H9 (cell line): ENCODE measurements around the gene LENG9. TPM values are rescaled to one million over a fixed set of nuclear protein-coding genes. Genes with fewer than 3 reads are reported as not detected.

Experiments used
- DNase-seq: peaks from one replicate; pipeline ENCODE4 v3.0.0-alpha.2; 2017
- H2AFZ ChIP-seq: one replicate; pipeline ENCODE4 v1.6.1; 2013; ENCODE audit warnings: mild to moderate bottlenecking, low read length, control low read depth, moderate library complexity
- H2AK5ac ChIP-seq: 2 replicates; pipeline ENCODE4 v1.6.1; 2013; ENCODE audit warnings: low read length, control low read depth, mixed read lengths; ENCODE audit not compliant: insufficient read length
- H2BK120ac ChIP-seq: one replicate; pipeline ENCODE4 v1.6.1; 2013; ENCODE audit warnings: low read depth, mild to moderate bottlenecking, low read length, control low read depth, inconsistent platforms; ENCODE audit not compliant: poor library complexity, severe bottlenecking
- H2BK12ac ChIP-seq: 2 replicates; pipeline ENCODE4 v1.6.1; 2013; ENCODE audit warnings: low read length, control low read depth, mixed read lengths, low read depth; ENCODE audit not compliant: insufficient read length
- H2BK15ac ChIP-seq: 2 replicates; pipeline ENCODE4 v1.6.1; 2013; ENCODE audit warnings: low read depth, low read length, control low read depth
- H2BK20ac ChIP-seq: one replicate; pipeline ENCODE4 v1.6.1; 2013; ENCODE audit warnings: low read depth, mild to moderate bottlenecking, low read length, control low read depth, inconsistent platforms; ENCODE audit not compliant: poor library complexity, severe bottlenecking
- H2BK5ac ChIP-seq: 2 replicates; pipeline ENCODE4 v1.6.1; 2013; ENCODE audit warnings: low read length, control low read depth, mixed read lengths; ENCODE audit not compliant: insufficient read length
- H3K14ac ChIP-seq: 2 replicates; pipeline ENCODE4 v1.6.1; 2013; ENCODE audit warnings: low read length, control low read depth; ENCODE audit not compliant: insufficient read depth
- H3K18ac ChIP-seq: 2 replicates; pipeline ENCODE4 v1.6.1; 2013; ENCODE audit warnings: low read depth, mild to moderate bottlenecking, mixed read lengths, low read length, control low read depth; ENCODE audit not compliant: insufficient read length
- H3K23ac ChIP-seq: 2 replicates; pipeline ENCODE4 v1.6.1; 2013; ENCODE audit warnings: low read length, control low read depth, mixed read lengths, low read depth; ENCODE audit not compliant: insufficient read length
- H3K23me2 ChIP-seq: 2 replicates; pipeline ENCODE4 v1.6.1; 2013; ENCODE audit warnings: low read depth, mild to moderate bottlenecking, mixed read lengths, low read length, control low read depth; ENCODE audit not compliant: insufficient read length, poor library complexity, severe bottlenecking
- H3K27ac ChIP-seq: 2 replicates; pipeline ENCODE4 v1.5.1; 2013; ENCODE audit warnings: low read length, control low read depth, mixed read lengths, low read depth; ENCODE audit not compliant: insufficient read length
- H3K27me3 ChIP-seq: 2 replicates; pipeline ENCODE4 v1.6.1; 2013; ENCODE audit warnings: low read length, control low read depth, inconsistent platforms; ENCODE audit not compliant: insufficient read depth
- H3K4ac ChIP-seq: 2 replicates; pipeline ENCODE4 v1.6.1; 2013; ENCODE audit warnings: low read depth, mild to moderate bottlenecking, control low read depth, inconsistent platforms, low read length, moderate library complexity
- H3K4me1 ChIP-seq: 2 replicates; pipeline ENCODE4 v1.6.1; 2013; ENCODE audit warnings: low read length, control low read depth, inconsistent platforms; ENCODE audit not compliant: insufficient read depth
- H3K4me2 ChIP-seq: 2 replicates; pipeline ENCODE4 v1.6.1; 2013; ENCODE audit warnings: low read length, control low read depth, mixed read lengths; ENCODE audit not compliant: insufficient read length, insufficient read depth
- H3K56ac ChIP-seq: 2 replicates; pipeline ENCODE4 v1.6.1; 2013; ENCODE audit warnings: low read depth, mild to moderate bottlenecking, mixed read lengths, low read length, control low read depth; ENCODE audit not compliant: insufficient read length
- H3K79me1 ChIP-seq: 2 replicates; pipeline ENCODE4 v1.6.1; 2013; ENCODE audit warnings: low read depth, mild to moderate bottlenecking, moderate library complexity, low read length, control low read depth, inconsistent platforms; ENCODE audit not compliant: insufficient read depth, poor library complexity, severe bottlenecking
- H3K79me2 ChIP-seq: 2 replicates; pipeline ENCODE4 v1.6.1; 2013; ENCODE audit warnings: low read length, control low read depth, inconsistent platforms; ENCODE audit not compliant: insufficient read depth
- H3K9ac ChIP-seq: 2 replicates; pipeline ENCODE4 v1.6.1; 2013; ENCODE audit warnings: low read length, control low read depth, mixed read lengths; ENCODE audit not compliant: insufficient read length; ENCODE audit errors: extremely low read depth
- H3K9me3 ChIP-seq: one replicate; pipeline ENCODE4 v1.6.1; 2013; ENCODE audit warnings: low read depth, low read length, inconsistent platforms; ENCODE audit not compliant: control insufficient read depth
- H3T11ph ChIP-seq: one replicate; pipeline ENCODE4 v1.6.1; 2013; ENCODE audit warnings: mild to moderate bottlenecking, low read length, control low read depth, inconsistent platforms
- H4K20me1 ChIP-seq: one replicate; pipeline ENCODE4 v1.6.1; 2013; ENCODE audit not compliant: control insufficient read depth, insufficient read length, insufficient read depth
- H4K5ac ChIP-seq: 2 replicates; pipeline ENCODE4 v1.6.1; 2013; ENCODE audit warnings: low read depth, mild to moderate bottlenecking, mixed read lengths, low read length, control low read depth; ENCODE audit not compliant: insufficient read length
- H4K8ac ChIP-seq: replicated peaks from 2 replicates; pipeline ENCODE4 v1.6.1; 2013; ENCODE audit warnings: low read length, control low read depth, mixed read lengths, low read depth; ENCODE audit not compliant: insufficient read length
- H4K91ac ChIP-seq: 2 replicates; pipeline ENCODE4 v1.6.1; 2013; ENCODE audit warnings: low read depth, mild to moderate bottlenecking, moderate library complexity, mixed read lengths, low read length, control low read depth; ENCODE audit not compliant: insufficient read length
- H3K27ac Mint-ChIP-seq, 3 experiments: 2 replicates in 2 of 3; 3 replicates in 1 of 3; pipeline ENCODE4 v1.8.0; 2020 to 2021; ENCODE audit warnings: mixed read lengths in 3 of 3, mild to moderate bottlenecking in 1 of 3, moderate library complexity in 1 of 3
- H3K27me3 Mint-ChIP-seq: 2 replicates; pipeline ENCODE4 v1.8.0; 2021; ENCODE audit warnings: low read depth, mild to moderate bottlenecking, moderate library complexity, mixed read lengths
- H3K36me3 Mint-ChIP-seq, 3 experiments: 2 replicates in 2 of 3; 3 replicates in 1 of 3; pipeline ENCODE4 v1.8.0; 2020 to 2021; ENCODE audit warnings: low read depth in 3 of 3, mixed read lengths in 3 of 3; ENCODE audit not compliant: insufficient read depth in 1 of 3
- H3K4me1 Mint-ChIP-seq, 2 experiments: 2 replicates each; pipeline ENCODE4 v1.8.0; 2020; ENCODE audit warnings: mixed read lengths in 2 of 2
- H3K4me3 Mint-ChIP-seq, 2 experiments: 2 replicates in 1 of 2; 3 replicates in 1 of 2; pipeline ENCODE4 v1.8.0; 2020 to 2021; ENCODE audit warnings: mild to moderate bottlenecking in 2 of 2, mixed read lengths in 2 of 2, moderate library complexity in 1 of 2
- H3K9me3 Mint-ChIP-seq, 2 experiments: 2 replicates in 1 of 2; 3 replicates in 1 of 2; pipeline ENCODE4 v1.8.0; 2020; ENCODE audit warnings: mild to moderate bottlenecking in 2 of 2, mixed read lengths in 2 of 2, moderate library complexity in 1 of 2
- CTCF ChIP-seq: fragments of 200-600 bp; sonication (generic); conservative IDR thresholded peaks from 3 replicates; pipeline ENCODE4 v1.8.0; 2021; ENCODE audit warnings: antibody characterized with exemption, mild to moderate bottlenecking
- WGBS: extraction: QIAGEN DNeasy Blood & Tissue Kit; methylation state at CpG from one replicate; pipeline ENCODE4 v1.1.7; 2013; ENCODE audit warnings: missing lambda C conversion rate, low lambda C conversion rate, mixed read lengths; ENCODE audit not compliant: insufficient read length; ENCODE audit errors: extremely low coverage; 5-methylcytosine and 5-hydroxymethylcytosine counted together
- total RNA-seq: library from RNA; stranded (reverse); gene quantifications from 2 replicates; pipeline ENCODE4 v1.2.1, GENCODE V29; 2021

Gene LENG9
- total RNA-seq, 1 experiment from 2014 or later, result 3.8 TPM

- Histone ChIP-seq H4K8ac (no peak overlapping the region), H3K27me3 (no peaks in the 10 kb centered on the region), H3K56ac (no peak overlapping the region), H3K27ac (no peak overlapping the region), H4K91ac (no peak overlapping the region), H2AK5ac (no peak overlapping the region), H3K9ac (no peak overlapping the region), H3K4me1 (no peaks in the 10 kb centered on the region; the same call in 1 of the 2 replicates), H2BK5ac (no peak overlapping the region), H2BK12ac (no peak overlapping the region), H3K9me3 (no peaks in the 10 kb centered on the region), H3K79me2 (peaks cover 5% of the 10 kb centered on the region; the same call in 1 of the 2 replicates), H3K18ac (no peak overlapping the region), H4K20me1 (no peaks in the 10 kb centered on the region), H3K14ac (no peak overlapping the region), H3K23ac (no peak overlapping the region), H2BK15ac (no peak overlapping the region), H3K79me1 (no peaks in the 10 kb centered on the region), H2BK120ac (no peak overlapping the region), H3T11ph (no peak overlapping the region), H3K23me2 (peaks cover 4% of the 10 kb centered on the region), H2AFZ (no peak overlapping the region), H2BK20ac (no peak overlapping the region), H3K4ac (no peak overlapping the region), H3K4me2 (no peak overlapping the region), H4K5ac (no peak overlapping the region)
- peaks cover 13 to 35% (median 21%) of the 10 kb centered on the region in 3 experiments for H3K36me3 Mint-ChIP-seq
- no peak for TF ChIP-seq CTCF
- H3K27ac Mint-ChIP-seq, result no peak overlapping the region
- no peak overlapping the region for H3K4me3 Mint-ChIP-seq
- H3K9me3 Mint-ChIP-seq, result peaks cover 4 to 10% of the 10 kb centered on the region in 2 experiments; a peak in 2 of 5 replicates
- no peak for DNase-seq
- no CpG with 5 or more reads among the region's 7 CpGs for WGBS
- H3K4me1 Mint-ChIP-seq, result peaks cover 6 to 15% of the 10 kb centered on the region in 2 experiments
- H3K27me3 Mint-ChIP-seq, result no peaks in the 10 kb centered on the region
Measured at GRCh38 chr19:54444737-54445136, 18.8 kb downstream of the LENG9 start.
